SK-N-MC (cell line): ENCODE measurements around the gene CCDC154.

ENCODE experiments used
- DNase-seq: peaks from one replicate; pipeline ENCODE4 v3.0.0-alpha.2; 2011; ENCODE audit warnings: low read depth, low spot score
- H3K27ac ChIP-seq: fragments of 200-600 bp; sonication (generic); 2 replicates; pipeline ENCODE4 v1.5.1; 2016; ENCODE audit warnings: mixed run types
- H3K36me3 ChIP-seq: fragments of 200-600 bp; sonication (generic); 2 replicates; pipeline ENCODE4 v1.6.1; 2017; ENCODE audit warnings: antibody characterized with exemption, low read length, mixed read lengths; ENCODE audit not compliant: insufficient read depth
- H3K4me3 ChIP-seq: fragments of 200-600 bp; sonication (generic); 2 replicates; pipeline ENCODE4 v1.5.1; 2016
- H3K9ac ChIP-seq: fragments of 200-600 bp; sonication (generic); 2 replicates; pipeline ENCODE4 v1.8.0; 2017; ENCODE audit warnings: mixed run types, mixed read lengths; ENCODE audit not compliant: insufficient read length
- H3K9me3 ChIP-seq: fragments of 200-600 bp; sonication (generic); 2 replicates; pipeline ENCODE4 v1.6.1; 2017; ENCODE audit warnings: low read depth, mild to moderate bottlenecking, antibody characterized with exemption, low read length, moderate library complexity, mixed read lengths
- EZH2 ChIP-seq: fragments of 200-600 bp; sonication (generic); IDR thresholded peaks from one replicate; pipeline ENCODE4 v1.6.1; 2017; ENCODE audit warnings: antibody characterized with exemption
- FOXP2 ChIP-seq: optimal IDR thresholded peaks from 2 replicates; pipeline ENCODE3; 2011; ENCODE audit warnings: mild to moderate bottlenecking, moderate library complexity; ENCODE audit not compliant: insufficient read depth; ENCODE audit errors: extremely low read length, control extremely low read depth
- POLR2AphosphoS5 ChIP-seq: IDR thresholded peaks from 2 replicates; pipeline ENCODE4 v1.6.1; 2012; ENCODE audit warnings: mild to moderate bottlenecking, low read depth, low read length, borderline replicate concordance

Gene CCDC154

DNA sequence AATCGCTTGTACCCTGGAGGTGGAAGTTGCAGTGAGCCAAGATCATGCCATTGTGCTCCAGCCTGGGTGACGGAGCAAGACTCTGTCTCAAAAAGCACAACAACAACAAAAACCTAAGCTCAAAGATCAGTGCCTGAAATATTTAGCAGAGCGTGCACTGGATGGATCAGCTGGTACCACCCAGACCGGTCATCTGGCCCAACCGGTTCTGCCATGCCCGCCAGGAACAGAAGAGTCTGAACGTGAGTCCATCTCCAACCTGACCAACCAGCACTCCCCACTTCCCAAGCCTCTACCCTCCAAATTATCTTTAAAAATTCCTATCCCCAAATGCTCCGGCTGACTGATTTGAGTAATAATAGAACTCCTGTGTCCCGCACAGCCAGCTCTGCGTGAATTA lies 22.3 kb downstream of the CCDC154 start:
- H3K36me3 ChIP-seq: no peaks in the 10 kb centered on the region

DNA sequence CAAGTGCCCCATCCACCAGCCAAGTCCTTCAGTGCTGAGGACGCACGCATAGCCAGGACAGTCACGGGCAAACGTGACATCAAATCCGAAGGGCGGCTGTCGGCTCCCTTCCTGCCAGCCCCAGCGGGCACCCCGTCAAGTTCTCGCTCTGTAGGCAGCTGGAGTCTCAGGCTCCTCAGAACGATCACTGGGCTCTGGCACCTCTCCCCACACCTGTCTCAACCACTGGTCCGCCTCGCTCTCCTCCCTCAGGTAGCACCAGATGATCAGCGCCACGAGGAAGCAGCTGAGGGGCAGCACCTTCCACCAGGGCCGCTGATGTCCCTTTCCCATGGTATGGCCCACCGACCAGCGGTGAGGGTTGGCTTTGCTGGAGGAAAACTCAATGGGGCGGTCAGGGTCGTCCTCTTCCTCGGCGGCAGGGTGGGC lies 24.2 kb downstream of the CCDC154 start:
- TF ChIP-seq POLR2AphosphoS5: no peak
- no peak for TF ChIP-seq EZH2
- TF ChIP-seq FOXP2: no peak
- Histone ChIP-seq H3K4me3 (peak overlapping the region; percentile 98), H3K27ac (peak overlapping the region; percentile 81), H3K36me3 (no peaks in the 10 kb centered on the region), H3K9ac (peak overlapping the region; percentile 98), H3K9me3 (no peaks in the 10 kb centered on the region)
- DNase-seq: no peak

More for the DNA sequence above, 22.3 kb downstream of the CCDC154 start:
- DNase-seq: no peak
- Histone ChIP-seq H3K4me3 (no peak overlapping the region), H3K27ac (no peak overlapping the region), H3K9ac (no peak overlapping the region), H3K9me3 (no peaks in the 10 kb centered on the region)
- TF ChIP-seq FOXP2 (no peak), EZH2 (no peak), POLR2AphosphoS5 (no peak)

DNA sequence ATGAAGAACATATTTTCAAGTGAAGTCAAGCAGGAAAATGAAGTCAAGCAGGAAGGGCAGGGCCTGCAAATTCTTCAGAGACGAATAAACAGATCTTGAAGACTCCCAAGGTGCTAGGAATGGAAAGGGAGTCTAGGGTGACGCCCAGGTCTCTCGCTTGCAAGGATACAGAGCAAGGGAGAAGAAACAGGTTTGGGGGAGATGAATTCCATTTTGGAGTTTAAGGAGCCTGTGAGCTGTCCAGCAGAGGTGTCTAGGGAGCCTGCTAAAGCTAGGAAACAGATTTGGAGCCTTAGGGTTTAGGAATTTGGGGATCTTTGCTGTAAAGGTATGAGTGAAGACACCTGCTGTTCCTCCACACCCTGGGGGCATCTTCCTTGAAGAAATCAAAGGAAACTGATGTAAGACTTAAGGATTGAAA lies 27.8 kb downstream of the CCDC154 start:
- Histone ChIP-seq H3K27ac (peak overlapping the region; percentile 72), H3K36me3 (no peaks in the 10 kb centered on the region), H3K9ac (no peak overlapping the region), H3K4me3 (no peak overlapping the region), H3K9me3 (no peaks in the 10 kb centered on the region)
- TF ChIP-seq POLR2AphosphoS5 (no peak), EZH2 (no peak), FOXP2 (no peak)
- DNase-seq: no peak

GRCh38 chr16:1414532-1415260 lies 29.7 kb downstream of the CCDC154 start, which contains the start of gene UNKL:
Gene UNKL (minus strand): TSS chr16:1414704. CDS start chr16:1414691, 13 bp downstream.
- DNase-seq: no peak
- H3K36me3 ChIP-seq: no peaks in the 10 kb centered on the region
- TF ChIP-seq EZH2 (no peak), FOXP2 (no peak), POLR2AphosphoS5 (no peak)
- H3K9me3 ChIP-seq: no peaks in the 10 kb centered on the region
- H3K9ac ChIP-seq: peak within 1 kb of the TSS; percentile 76
- no peak within 1 kb of the TSS for H3K27ac ChIP-seq
- peak within 1 kb of the TSS; percentile 85 for H3K4me3 ChIP-seq

DNA sequence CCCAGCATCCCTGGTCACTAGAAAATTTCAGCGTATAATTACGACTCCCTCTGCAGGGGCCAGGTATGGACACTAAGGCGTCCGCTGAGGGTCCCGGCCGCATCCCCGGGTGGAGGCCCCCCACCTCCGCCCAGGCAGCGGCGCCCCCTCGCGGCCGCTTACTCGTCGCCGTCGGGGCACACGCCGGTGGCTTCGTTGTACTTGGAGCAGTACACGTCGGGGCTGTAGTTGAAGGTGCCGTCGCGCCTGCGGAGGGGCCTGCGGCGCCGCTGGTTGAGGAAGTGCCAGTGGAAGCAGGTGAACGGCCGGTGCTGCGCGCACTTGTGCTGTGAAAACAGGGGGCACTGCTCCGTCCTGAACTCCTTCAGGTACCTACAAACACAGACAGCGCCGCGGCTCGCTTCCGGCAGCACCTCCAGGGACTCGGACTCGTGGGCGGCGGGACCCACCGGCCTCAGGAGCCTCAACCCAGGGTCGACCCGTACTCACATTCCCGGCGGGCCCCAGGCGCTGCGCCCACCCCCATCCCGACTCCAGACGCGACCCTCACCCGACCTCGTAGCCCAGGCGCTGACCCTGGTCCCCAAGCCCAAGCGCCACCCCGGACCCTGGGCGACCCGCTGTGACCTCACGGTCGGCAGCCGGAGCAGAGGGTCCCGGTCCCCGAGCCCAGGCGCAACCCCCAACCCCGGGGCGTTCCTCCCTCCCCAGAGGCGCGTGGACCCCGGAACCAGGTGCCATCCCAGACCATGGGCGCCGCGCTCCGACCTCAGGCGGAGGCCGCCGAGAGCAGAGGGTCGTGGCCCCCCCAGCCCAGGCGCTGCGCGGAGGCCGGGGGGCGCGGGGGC lies 30.4 kb downstream of the CCDC154 start:
- no peak for DNase-seq
- Histone ChIP-seq H3K27ac (no peak overlapping the region), H3K36me3 (no peaks in the 10 kb centered on the region), H3K9ac (peak overlapping the region; percentile 76), H3K4me3 (peak overlapping the region; percentile 85), H3K9me3 (no peaks in the 10 kb centered on the region)
- TF ChIP-seq EZH2 (no peak), FOXP2 (no peak), POLR2AphosphoS5 (no peak)

DNA sequence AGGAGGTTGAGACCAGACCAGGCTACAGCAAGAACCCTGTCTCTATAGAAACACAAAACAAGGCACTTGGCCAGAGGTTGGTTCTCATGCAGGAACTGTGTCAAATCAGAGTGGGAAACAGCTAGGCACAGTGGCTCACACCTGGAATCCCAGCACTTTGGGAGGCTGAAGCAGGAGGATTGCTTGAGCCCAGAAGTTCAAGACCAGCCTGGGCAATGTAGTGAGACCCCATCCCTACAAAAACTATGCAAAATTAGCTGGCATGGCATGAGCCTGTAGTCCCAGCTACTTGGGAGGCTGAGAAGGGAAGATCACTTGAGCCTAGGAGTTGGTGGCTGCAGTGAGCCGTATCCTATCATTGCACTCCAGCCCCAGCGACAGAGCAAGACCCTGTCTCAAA lies 31.5 kb downstream of the CCDC154 start:
- no peak overlapping the region for H3K4me3 ChIP-seq
- no peak overlapping the region for H3K27ac ChIP-seq
- no peaks in the 10 kb centered on the region for H3K9me3 ChIP-seq
- H3K9ac ChIP-seq: no peak overlapping the region
- no peak for DNase-seq
- no peaks in the 10 kb centered on the region for H3K36me3 ChIP-seq
- no peak for TF ChIP-seq POLR2AphosphoS5
- TF ChIP-seq FOXP2: no peak
- TF ChIP-seq EZH2: no peak

- H3K36me3 ChIP-seq: no peaks in the 10 kb centered on the region
- no peaks in the 10 kb centered on the region for H3K9me3 ChIP-seq
- peak; percentile 35 for DNase-seq
- H3K27ac ChIP-seq: no peak overlapping the region
- H3K4me3 ChIP-seq: peak overlapping the region; percentile 76
- peak overlapping the region; percentile 54 for H3K9ac ChIP-seq
- TF ChIP-seq EZH2: no peak
- no peak; the same call in 1 of the 2 replicates for TF ChIP-seq POLR2AphosphoS5
- no peak for TF ChIP-seq FOXP2
Measured at GRCh38 chr16:1408171-1408837, 36.1 kb downstream of the CCDC154 start.

DNA sequence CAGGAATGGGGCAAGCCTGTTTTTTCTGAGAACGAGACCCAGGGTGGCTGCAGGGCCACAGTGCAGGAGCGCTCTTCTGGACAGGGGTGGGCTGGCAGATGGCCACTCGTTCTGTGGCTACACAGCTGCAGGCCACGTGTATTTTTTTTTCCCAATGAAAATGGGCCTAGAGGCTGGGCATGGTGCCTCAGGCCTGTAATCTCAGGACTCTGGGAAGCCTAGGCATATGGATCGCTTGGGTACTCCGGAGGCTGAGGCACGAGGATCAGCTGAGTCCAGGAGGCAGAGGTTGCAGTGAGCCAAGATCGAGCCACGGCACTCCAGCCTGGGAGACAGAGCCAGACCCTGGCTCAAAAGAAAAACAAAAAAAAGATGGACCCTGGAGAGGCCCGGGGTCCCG lies 36.6 kb downstream of the CCDC154 start:
- no peak for DNase-seq
- H3K27ac ChIP-seq: no peak overlapping the region

More for the DNA sequence above, 36.6 kb downstream of the CCDC154 start:
- Histone ChIP-seq H3K36me3 (no peaks in the 10 kb centered on the region), H3K9ac (peak overlapping the region; percentile 8), H3K9me3 (no peaks in the 10 kb centered on the region), H3K4me3 (peak overlapping the region; percentile 76)
- TF ChIP-seq EZH2 (no peak), POLR2AphosphoS5 (no peak), FOXP2 (no peak)
